Measurements from ENCODE around the gene POC1A.
A peak's percentile ranks its signal among the peaks of the same experiment; 100 is the strongest.

DNA sequence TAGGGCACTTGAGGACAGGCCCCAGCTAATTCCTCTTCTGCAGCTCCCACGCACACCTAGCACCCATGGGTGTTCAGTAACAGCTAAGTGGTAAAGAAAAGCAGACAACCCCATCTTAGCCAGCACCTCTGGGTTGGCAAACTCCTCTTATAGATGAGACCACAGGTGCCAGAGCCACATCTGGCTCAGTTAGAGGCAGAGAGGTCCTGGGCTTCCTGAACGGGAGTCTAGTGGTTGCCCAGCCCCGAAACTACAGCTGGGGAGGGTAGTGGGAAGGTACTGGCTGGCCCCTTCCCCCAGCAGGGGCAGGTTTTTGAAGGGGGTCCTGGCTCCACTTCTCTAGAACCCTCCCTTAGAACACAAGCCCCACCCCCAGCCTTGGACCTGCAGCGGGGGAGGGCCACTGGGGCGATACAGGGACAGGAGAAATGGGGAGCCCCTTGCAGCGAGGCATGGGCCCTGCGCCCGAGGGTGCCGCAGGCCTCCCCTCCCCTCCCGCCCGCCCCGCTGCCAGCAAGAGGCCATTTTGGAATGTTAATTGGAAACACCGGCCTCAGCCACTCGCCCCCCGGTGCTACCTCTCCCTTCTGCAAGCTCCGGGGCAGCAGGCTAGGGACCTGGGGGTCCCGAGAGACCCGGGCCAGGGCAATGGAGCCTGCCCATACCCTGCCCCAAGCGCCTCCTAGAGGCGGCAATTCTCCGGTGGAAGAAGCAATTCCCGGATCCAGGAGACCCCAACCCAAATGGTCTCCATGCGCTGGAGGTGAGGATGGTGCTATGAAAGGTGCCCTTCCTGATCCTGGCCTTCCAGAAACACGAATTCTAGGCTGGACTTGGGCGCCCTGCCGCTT, 99.3 kb downstream of the POC1A start:
- no peak for TF ChIP-seq EZH2 (IDR thresholded peaks at IDR 0.05; ENCODE audit: low read length, missing control alignments)
- TF ChIP-seq, protein P1, sequence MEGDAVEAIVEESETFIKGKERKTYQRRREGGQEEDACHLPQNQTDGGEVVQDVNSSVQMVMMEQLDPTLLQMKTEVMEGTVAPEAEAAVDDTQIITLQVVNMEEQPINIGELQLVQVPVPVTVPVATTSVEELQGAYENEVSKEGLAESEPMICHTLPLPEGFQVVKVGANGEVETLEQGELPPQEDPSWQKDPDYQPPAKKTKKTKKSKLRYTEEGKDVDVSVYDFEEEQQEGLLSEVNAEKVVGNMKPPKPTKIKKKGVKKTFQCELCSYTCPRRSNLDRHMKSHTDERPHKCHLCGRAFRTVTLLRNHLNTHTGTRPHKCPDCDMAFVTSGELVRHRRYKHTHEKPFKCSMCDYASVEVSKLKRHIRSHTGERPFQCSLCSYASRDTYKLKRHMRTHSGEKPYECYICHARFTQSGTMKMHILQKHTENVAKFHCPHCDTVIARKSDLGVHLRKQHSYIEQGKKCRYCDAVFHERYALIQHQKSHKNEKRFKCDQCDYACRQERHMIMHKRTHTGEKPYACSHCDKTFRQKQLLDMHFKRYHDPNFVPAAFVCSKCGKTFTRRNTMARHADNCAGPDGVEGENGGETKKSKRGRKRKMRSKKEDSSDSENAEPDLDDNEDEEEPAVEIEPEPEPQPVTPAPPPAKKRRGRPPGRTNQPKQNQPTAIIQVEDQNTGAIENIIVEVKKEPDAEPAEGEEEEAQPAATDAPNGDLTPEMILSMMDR (conservative IDR thresholded peaks at IDR 0.05 in 1 of 2, IDR thresholded peaks at IDR 0.05 in 1 of 2; ENCODE audit: low read depth in 1 of 2, low read length in 2 of 2) = peak; percentile 26 to 39

Measured in fibroblast of lung (primary cell).